ENCODE measurements around the gene ERV3-1.
"Not testable (repeated sequence)": the region's sequence is repeated elsewhere in the genome, so short reads cannot be mapped to it uniquely, and the experiment has no call there.

Gene ERV3-1

DNA sequence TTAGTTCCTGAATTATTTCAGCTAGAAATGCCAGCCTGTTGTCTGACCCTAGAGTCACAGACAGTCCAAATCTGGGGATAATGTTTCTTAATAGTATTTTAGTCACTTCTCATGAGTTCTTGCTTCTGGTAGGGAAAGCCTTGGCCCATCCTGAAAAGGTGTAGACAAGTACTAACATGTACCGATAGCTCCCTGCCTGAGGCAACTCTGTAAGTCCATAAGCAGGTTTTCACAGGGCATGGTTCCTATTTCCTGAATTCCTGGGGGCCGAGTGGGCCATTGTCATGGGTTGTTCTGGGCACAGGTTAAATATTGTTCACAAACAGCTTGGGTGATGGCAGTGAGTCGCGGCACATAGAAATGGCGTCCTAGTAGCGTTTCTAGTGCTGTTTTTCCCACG lies 12.6 kb downstream of the ERV3-1 start:
- DNase-seq (ENCODE audit: low spot score in 2 of 2) = no peak
- Histone ChIP-seq H3K27me3 (ENCODE audit: low read depth) (no peaks in the 10 kb centered on the region), H3K36me3 (replicated peaks) (no peaks in the 10 kb centered on the region), H3K4me1 (no peaks in the 10 kb centered on the region), H3K9me3 (peaks cover 8% of the 10 kb centered on the region; the same call in 1 of the 2 replicates), H3K4me3 (no peak overlapping the region)
- in situ Hi-C loops (cut with MboI; ENCODE audit: low sequenced_read_pairs) = no loop called here

- H3K9me3 ChIP-seq = peaks cover 7% of the 10 kb centered on the region; the same call in 1 of the 2 replicates
- no peak for DNase-seq (ENCODE audit: low spot score in 2 of 2)
Measured at GRCh38 chr7:64992971-64993370, 13.5 kb downstream of the ERV3-1 start.

GRCh38 chr7:64990936-64991335 lies 15.6 kb downstream of the ERV3-1 start, which contains the start of gene ZNF117:
Gene ZNF117, minus strand, starts transcription at chr7:64991036.
- no peaks in the 10 kb centered on the region for H3K27me3 ChIP-seq (ENCODE audit: low read depth)
- H3K9me3 ChIP-seq = peaks cover 7% of the 10 kb centered on the region; the same call in 1 of the 2 replicates
- no peak for DNase-seq (ENCODE audit: low spot score in 2 of 2)
- H3K4me1 ChIP-seq = no peaks in the 10 kb centered on the region
- no peak within 1 kb of the TSS for H3K4me3 ChIP-seq
- no peaks in the 10 kb centered on the region for H3K36me3 ChIP-seq (replicated peaks)
- in situ Hi-C loops (cut with MboI; ENCODE audit: low sequenced_read_pairs) = no loop called here

More at GRCh38 chr7:64992971-64993370, 13.5 kb downstream of the ERV3-1 start:
- Histone ChIP-seq H3K4me3 (no peak overlapping the region), H3K27me3 (ENCODE audit: low read depth) (no peaks in the 10 kb centered on the region), H3K36me3 (replicated peaks) (no peaks in the 10 kb centered on the region), H3K4me1 (no peaks in the 10 kb centered on the region)
- in situ Hi-C loops (cut with MboI; ENCODE audit: low sequenced_read_pairs) = no loop called here

DNA sequence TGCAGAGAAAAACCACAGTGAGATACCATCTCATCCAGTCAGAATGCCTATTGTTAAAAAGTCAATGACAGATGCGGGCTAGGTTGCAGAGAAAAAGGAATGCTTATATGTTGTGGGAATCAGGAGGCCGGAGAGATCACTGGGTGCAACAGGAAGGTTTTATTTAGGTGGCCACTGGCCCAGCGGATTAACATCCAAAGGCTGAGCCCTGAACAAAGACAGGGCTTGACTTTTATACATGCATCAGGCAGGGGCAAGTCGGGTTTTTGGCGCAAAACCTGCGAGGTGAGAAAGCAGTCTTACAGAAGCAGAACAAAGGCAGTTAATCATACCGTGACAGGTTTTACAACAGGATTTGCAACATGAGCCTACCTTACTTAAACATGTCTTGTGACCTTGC lies 16.3 kb downstream of the ERV3-1 start:
- H3K27me3 ChIP-seq (ENCODE audit: low read depth) = no peaks in the 10 kb centered on the region
- in situ Hi-C loops (cut with MboI; ENCODE audit: low sequenced_read_pairs) = no loop called here
- H3K36me3 ChIP-seq (replicated peaks) = no peaks in the 10 kb centered on the region
- H3K9me3 ChIP-seq = peaks cover 7% of the 10 kb centered on the region; the same call in 1 of the 2 replicates
- no peak overlapping the region for H3K4me3 ChIP-seq
- no peak for DNase-seq (ENCODE audit: low spot score in 2 of 2)
- no peaks in the 10 kb centered on the region for H3K4me1 ChIP-seq

DNA sequence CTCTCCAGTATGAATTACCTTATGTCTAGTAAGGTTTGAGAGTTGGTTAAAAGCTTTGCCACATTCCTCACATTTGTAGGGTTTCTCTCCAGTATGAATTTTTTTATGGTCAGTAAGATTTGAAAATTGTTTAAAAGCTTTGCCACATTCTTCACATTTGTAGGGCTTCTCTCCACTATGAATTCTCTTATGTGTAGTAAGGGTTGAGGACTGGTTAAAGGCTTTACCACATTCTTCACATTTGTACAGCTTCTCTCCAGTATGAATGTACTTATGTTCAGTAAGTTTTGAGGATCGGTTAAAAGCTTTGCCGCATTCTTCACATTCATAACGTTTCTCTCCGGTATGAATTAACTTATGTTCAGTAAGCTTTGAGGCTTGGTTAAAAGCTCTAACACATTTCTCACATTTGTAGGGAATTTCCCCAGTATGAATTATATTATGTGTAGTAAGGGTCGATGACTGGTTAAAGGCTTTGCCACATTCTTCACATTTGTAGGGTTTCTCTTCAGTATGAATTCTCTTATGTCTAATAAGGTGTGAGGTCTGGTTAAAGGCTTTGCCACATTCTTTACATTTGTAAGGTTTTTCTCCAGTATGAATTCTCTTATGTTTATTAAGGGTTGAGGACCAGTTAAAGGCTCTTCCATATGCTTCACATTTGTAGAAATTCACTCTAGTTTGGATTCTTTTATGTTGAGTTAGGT lies 27.8 kb downstream of the ERV3-1 start:
- Histone ChIP-seq H3K27me3 (ENCODE audit: low read depth) (no peaks in the 10 kb centered on the region), H3K36me3 (replicated peaks) (no peaks in the 10 kb centered on the region; the same call in 1 of the 2 replicates), H3K9me3 (peaks cover 22% of the 10 kb centered on the region), H3K4me3 (no peak overlapping the region), H3K4me1 (no peaks in the 10 kb centered on the region)
- DNase-seq (ENCODE audit: low spot score in 2 of 2) = no peak
- in situ Hi-C loops (cut with MboI; ENCODE audit: low sequenced_read_pairs) = no loop called here

GRCh38 chr7:64965594-64965993 lies 40.9 kb downstream of the ERV3-1 start:
- no peaks in the 10 kb centered on the region for H3K27me3 ChIP-seq (ENCODE audit: low read depth)
- H3K36me3 ChIP-seq (replicated peaks) = no peaks in the 10 kb centered on the region
- peak in 1 of 2 experiments; percentile 83 for DNase-seq (ENCODE audit: low spot score in 2 of 2)
- in situ Hi-C loops (cut with MboI; ENCODE audit: low sequenced_read_pairs) = no loop called here
- no peak overlapping the region for H3K4me3 ChIP-seq
- peaks cover 7% of the 10 kb centered on the region; the same call in 1 of the 2 replicates for H3K4me1 ChIP-seq
- H3K9me3 ChIP-seq = no peaks in the 10 kb centered on the region

DNA sequence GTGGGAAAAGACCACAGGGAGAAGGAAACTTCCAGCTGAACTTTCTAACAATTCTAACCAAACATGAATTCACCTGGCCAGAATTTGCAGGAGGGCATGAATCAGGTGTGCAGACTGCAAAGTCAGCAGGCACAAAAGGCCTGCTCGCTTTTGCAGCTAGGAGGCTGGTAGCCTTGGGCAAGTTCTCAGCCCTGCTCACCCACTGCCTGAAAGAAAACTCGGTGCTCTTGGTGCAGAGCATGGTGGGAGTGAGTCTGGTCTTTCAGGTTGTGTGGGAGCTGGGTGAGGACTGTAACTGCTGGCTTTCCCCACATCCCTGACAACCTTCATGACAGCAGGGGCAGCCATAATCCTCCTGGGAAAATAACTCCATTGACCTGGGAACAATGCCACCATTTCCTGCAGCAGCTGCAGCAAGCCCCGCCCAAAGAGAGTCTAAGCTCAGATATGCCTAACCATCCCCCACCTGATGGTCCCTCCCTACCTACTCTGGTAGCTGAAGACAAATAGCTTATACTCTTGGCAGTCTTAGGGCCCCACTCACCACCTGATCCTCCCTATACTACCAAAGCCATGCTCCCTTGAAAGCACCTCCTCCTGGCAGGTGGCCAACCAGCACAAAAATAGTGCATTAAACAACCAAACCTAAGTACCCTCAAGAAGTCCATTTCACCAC lies 47.3 kb downstream of the ERV3-1 start:
- no peaks in the 10 kb centered on the region for H3K36me3 ChIP-seq (replicated peaks)
- peak; percentile 39 to 64 for DNase-seq (ENCODE audit: low spot score in 2 of 2)
- in situ Hi-C loops (cut with MboI; ENCODE audit: low sequenced_read_pairs) = no loop called here
- H3K4me3 ChIP-seq = no peak overlapping the region
- H3K27me3 ChIP-seq (ENCODE audit: low read depth) = no peaks in the 10 kb centered on the region
- H3K9me3 ChIP-seq = no peaks in the 10 kb centered on the region
- peaks cover 2% of the 10 kb centered on the region; the same call in 1 of the 2 replicates for H3K4me1 ChIP-seq

DNA sequence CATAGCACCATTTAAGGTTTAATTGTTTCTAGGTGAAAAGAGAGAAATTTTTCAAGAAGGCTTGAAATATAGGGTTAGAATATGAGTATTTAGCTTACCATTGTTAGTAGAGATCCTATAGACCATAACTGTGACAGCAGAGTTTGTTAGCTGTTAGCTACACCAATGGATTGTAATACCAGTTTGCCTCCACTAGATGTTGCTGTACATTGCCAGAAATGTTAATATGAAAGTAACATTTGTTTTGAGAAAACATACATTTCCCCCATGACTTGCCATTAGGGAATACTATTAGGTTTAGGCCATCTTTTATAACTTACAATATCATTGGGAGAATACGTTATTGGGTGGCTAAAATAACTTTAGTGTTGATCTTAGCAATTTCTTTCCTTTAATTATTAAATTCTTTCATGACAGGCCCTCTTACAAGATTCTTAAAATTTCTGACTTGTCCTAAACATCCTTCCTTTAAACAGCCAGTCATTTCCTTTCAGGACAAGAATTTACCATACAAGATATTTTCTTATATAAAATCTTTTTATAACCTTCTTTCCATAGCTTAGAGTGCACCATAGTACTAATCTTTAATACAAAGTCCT lies 55.1 kb downstream of the ERV3-1 start:
- no peaks in the 10 kb centered on the region for H3K36me3 ChIP-seq (replicated peaks)
- in situ Hi-C loops (cut with MboI; ENCODE audit: low sequenced_read_pairs) = no loop called here
- H3K9me3 ChIP-seq = no peaks in the 10 kb centered on the region
- no peak overlapping the region for H3K4me3 ChIP-seq
- no peaks in the 10 kb centered on the region for H3K27me3 ChIP-seq (ENCODE audit: low read depth)
- peak in 1 of 2 experiments; percentile 58 for DNase-seq (ENCODE audit: low spot score in 2 of 2)
- no peaks in the 10 kb centered on the region for H3K4me1 ChIP-seq

GRCh38 chr7:64950673-64951072 lies 55.8 kb downstream of the ERV3-1 start:
- H3K4me1 ChIP-seq; H3K36me3 ChIP-seq (replicated peaks); H3K4me3 ChIP-seq; H3K9me3 ChIP-seq; H3K27me3 ChIP-seq (ENCODE audit: low read depth); DNase-seq (ENCODE audit: low spot score in 2 of 2); in situ Hi-C loops (cut with MboI; ENCODE audit: low sequenced_read_pairs): not testable (repeated sequence)

- H3K4me3 ChIP-seq; DNase-seq (ENCODE audit: low spot score in 2 of 2); H3K9me3 ChIP-seq; H3K4me1 ChIP-seq; H3K36me3 ChIP-seq (replicated peaks); in situ Hi-C loops (cut with MboI; ENCODE audit: low sequenced_read_pairs); H3K27me3 ChIP-seq (ENCODE audit: low read depth): not testable (repeated sequence)
Measured at GRCh38 chr7:64948774-64949173, 57.7 kb downstream of the ERV3-1 start.

DNA sequence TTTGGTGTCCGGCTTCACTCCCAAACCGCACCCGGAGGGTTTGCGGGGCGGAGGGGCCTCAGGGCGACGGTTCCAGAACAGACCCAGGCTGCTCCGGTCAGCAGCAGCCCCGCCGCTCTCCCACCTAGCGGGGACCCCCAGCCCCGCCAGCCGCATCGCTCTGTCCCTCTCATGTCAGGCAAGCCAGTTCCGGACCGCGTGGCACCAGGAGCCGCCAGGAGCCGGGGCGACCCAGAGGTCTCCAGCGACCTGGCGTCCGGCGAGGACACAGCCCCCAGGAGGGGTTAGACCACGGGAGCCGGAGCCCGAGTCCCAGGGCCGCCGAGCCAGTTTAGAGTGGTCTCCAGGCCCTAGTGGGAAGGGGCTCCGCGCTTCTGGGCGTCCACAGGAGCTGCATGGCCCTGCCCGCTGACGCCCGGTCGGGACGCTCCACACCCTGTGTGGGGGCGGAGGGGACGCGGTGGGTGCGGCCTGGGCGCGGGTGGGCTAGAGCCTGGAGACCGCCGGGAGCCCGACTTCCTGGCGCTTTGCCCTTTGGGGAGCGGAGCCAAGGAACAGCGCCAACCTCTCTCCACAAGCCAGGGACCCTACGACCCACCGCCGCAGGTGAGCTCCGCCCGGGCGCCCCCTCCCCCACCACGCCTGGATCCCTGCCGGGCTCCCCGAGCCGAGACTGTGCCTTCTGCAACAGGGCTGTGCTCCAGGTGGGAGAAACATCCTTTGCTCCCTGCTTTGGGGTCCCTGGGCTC lies 59.1 kb downstream of the ERV3-1 start:
- no peaks in the 10 kb centered on the region for H3K36me3 ChIP-seq (replicated peaks)
- DNase-seq (ENCODE audit: low spot score in 2 of 2) = no peak
- H3K27me3 ChIP-seq (ENCODE audit: low read depth) = no peaks in the 10 kb centered on the region
- in situ Hi-C loops (cut with MboI; ENCODE audit: low sequenced_read_pairs) = no loop called here
- no peak overlapping the region for H3K4me3 ChIP-seq
- H3K9me3 ChIP-seq = no peaks in the 10 kb centered on the region
- H3K4me1 ChIP-seq = no peaks in the 10 kb centered on the region

- peak in 1 of 2 experiments; percentile 18 for DNase-seq (ENCODE audit: low spot score in 2 of 2)
- no peaks in the 10 kb centered on the region for H3K36me3 ChIP-seq (replicated peaks)
- in situ Hi-C loops (cut with MboI; ENCODE audit: low sequenced_read_pairs) = no loop called here
- H3K4me3 ChIP-seq = no peak overlapping the region
- no peaks in the 10 kb centered on the region for H3K4me1 ChIP-seq
- H3K27me3 ChIP-seq (ENCODE audit: low read depth) = no peaks in the 10 kb centered on the region
- no peaks in the 10 kb centered on the region; the same call in 1 of the 2 replicates for H3K9me3 ChIP-seq
Measured at GRCh38 chr7:64946772-64947171, 59.7 kb downstream of the ERV3-1 start.

- H3K4me1 ChIP-seq = no peaks in the 10 kb centered on the region
- H3K27me3 ChIP-seq (ENCODE audit: low read depth) = no peaks in the 10 kb centered on the region
- no peaks in the 10 kb centered on the region for H3K36me3 ChIP-seq (replicated peaks)
- H3K4me3 ChIP-seq = no peak overlapping the region
- in situ Hi-C loops (cut with MboI; ENCODE audit: low sequenced_read_pairs) = no loop called here
- H3K9me3 ChIP-seq = no peaks in the 10 kb centered on the region; the same call in 1 of the 2 replicates
- DNase-seq (ENCODE audit: low spot score in 2 of 2) = no peak
Measured at GRCh38 chr7:64945503-64946175, 60.8 kb downstream of the ERV3-1 start.
